ENCODE measurements around the gene ALOX15B. TPM values are rescaled to one million over a fixed set of nuclear protein-coding genes. Genes with fewer than 3 reads are reported as not detected.
A peak's percentile ranks its signal among the peaks of the same experiment; 100 is the strongest.

Gene ALOX15B
- total RNA-seq, 1 donor from 2014 or later, result 5.8 TPM

- Histone ChIP-seq H3K4me3 (ENCODE audit: low read depth, low read length) (no peak overlapping the region), H3K36me3 (ENCODE audit: control insufficient read depth, insufficient read depth, low read length) (no peaks in the 10 kb centered on the region), H3K27me3 (ENCODE audit: control insufficient read depth, insufficient read depth, low read length) (no peaks in the 10 kb centered on the region)
- DNase-seq (ENCODE audit: low read depth), result peak; percentile 84
- TF ChIP-seq CTCF (IDR thresholded peaks at IDR 0.05; ENCODE audit: insufficient read depth, low read length, severe bottlenecking), result no peak
- FAIRE-seq, result peak; percentile 79
Measured at GRCh38 chr17:8029121-8029520, 9.7 kb upstream of the ALOX15B start.

- Histone ChIP-seq H3K27me3 (ENCODE audit: control insufficient read depth, insufficient read depth, low read length) (no peaks in the 10 kb centered on the region), H3K4me3 (ENCODE audit: low read depth, low read length) (no peak overlapping the region), H3K36me3 (ENCODE audit: control insufficient read depth, insufficient read depth, low read length) (no peaks in the 10 kb centered on the region)
- FAIRE-seq (no peak), DNase-seq (ENCODE audit: low read depth) (no peak)
- TF ChIP-seq CTCF (IDR thresholded peaks at IDR 0.05; ENCODE audit: insufficient read depth, low read length, severe bottlenecking), result no peak
Measured at GRCh38 chr17:8031261-8031661, 7.6 kb upstream of the ALOX15B start.

GRCh38 chr17:8031950-8032349 lies 6.9 kb upstream of the ALOX15B start:
- DNase-seq (ENCODE audit: low read depth) (no peak), FAIRE-seq (no peak)
- Histone ChIP-seq H3K4me3 (ENCODE audit: low read depth, low read length) (no peak overlapping the region), H3K27me3 (ENCODE audit: control insufficient read depth, insufficient read depth, low read length) (no peaks in the 10 kb centered on the region), H3K36me3 (ENCODE audit: control insufficient read depth, insufficient read depth, low read length) (no peaks in the 10 kb centered on the region)
- no peak for TF ChIP-seq CTCF (IDR thresholded peaks at IDR 0.05; ENCODE audit: insufficient read depth, low read length, severe bottlenecking)

GRCh38 chr17:8032442-8032841 lies 6.4 kb upstream of the ALOX15B start:
- no peak for DNase-seq (ENCODE audit: low read depth)
- no peaks in the 10 kb centered on the region for H3K27me3 ChIP-seq (ENCODE audit: control insufficient read depth, insufficient read depth, low read length)
- no peak for FAIRE-seq
- H3K36me3 ChIP-seq (ENCODE audit: control insufficient read depth, insufficient read depth, low read length), result no peaks in the 10 kb centered on the region
- no peak overlapping the region for H3K4me3 ChIP-seq (ENCODE audit: low read depth, low read length)
- TF ChIP-seq CTCF (IDR thresholded peaks at IDR 0.05; ENCODE audit: insufficient read depth, low read length, severe bottlenecking), result no peak

GRCh38 chr17:8039611-8040168 lies 831 bp downstream of the ALOX15B start:
- TF ChIP-seq CTCF (IDR thresholded peaks at IDR 0.05; ENCODE audit: insufficient read depth, low read length, severe bottlenecking), result no peak
- peak overlapping the region; percentile 60 for H3K4me3 ChIP-seq (ENCODE audit: low read depth, low read length)
- no peak for FAIRE-seq
- H3K36me3 ChIP-seq (ENCODE audit: control insufficient read depth, insufficient read depth, low read length), result peaks cover 8% of the 10 kb centered on the region
- H3K27me3 ChIP-seq (ENCODE audit: control insufficient read depth, insufficient read depth, low read length), result no peaks in the 10 kb centered on the region
- no peak for DNase-seq (ENCODE audit: low read depth)
